Loucy (cell line): ENCODE measurements around the gene GATD1.

ENCODE experiments used
- H2AFZ ChIP-seq: fragments of 200-600 bp; sonication (generic); 2 replicates; pipeline ENCODE4 v1.6.0; 2016; ENCODE audit warnings: antibody characterized with exemption, mild to moderate bottlenecking, low read length, moderate library complexity
- H3F3A ChIP-seq: fragments of 200-600 bp; 2 replicates; pipeline ENCODE4 v1.6.0; 2016; ENCODE audit warnings: antibody characterized with exemption, low read depth, mild to moderate bottlenecking
- H3K27me3 ChIP-seq: fragments of 200-600 bp; sonication (generic); 2 replicates; pipeline ENCODE4 v1.6.1; 2014; ENCODE audit warnings: low read length, mild to moderate bottlenecking; ENCODE audit not compliant: insufficient read depth, poor library complexity, severe bottlenecking
- H3K36me3 ChIP-seq: fragments of 200-600 bp; sonication (generic); 2 replicates; pipeline ENCODE4 v1.6.1; 2016; ENCODE audit warnings: low read length; ENCODE audit not compliant: insufficient read depth
- H3K4me1 ChIP-seq: fragments of 200-600 bp; sonication (generic); 2 replicates; pipeline ENCODE4 v1.5.1; 2014; ENCODE audit warnings: low read length, mild to moderate bottlenecking; ENCODE audit not compliant: insufficient read depth, poor library complexity, severe bottlenecking
- H3K4me2 ChIP-seq: fragments of 200-600 bp; sonication (generic); 2 replicates; pipeline ENCODE4 v1.6.0; 2014; ENCODE audit warnings: antibody characterized with exemption, low read length, low read depth, mild to moderate bottlenecking; ENCODE audit not compliant: poor library complexity, severe bottlenecking
- H3K4me3 ChIP-seq: fragments of 200-600 bp; sonication (generic); 2 replicates; pipeline ENCODE4 v1.5.1; 2014; ENCODE audit warnings: low read length, mild to moderate bottlenecking, mixed read lengths; ENCODE audit not compliant: poor library complexity, severe bottlenecking
- H3K79me2 ChIP-seq: fragments of 200-600 bp; sonication (generic); 2 replicates; pipeline ENCODE4 v1.6.1; 2014; ENCODE audit warnings: low read length; ENCODE audit not compliant: insufficient read depth
- H3K9ac ChIP-seq: fragments of 200-600 bp; sonication (generic); 2 replicates; pipeline ENCODE4 v1.6.0; 2014; ENCODE audit warnings: mild to moderate bottlenecking, low read depth, low read length, moderate library complexity; ENCODE audit not compliant: poor library complexity, severe bottlenecking
- H3K9me2 ChIP-seq: fragments of 200-600 bp; sonication (generic); replicated peaks from 2 replicates; pipeline ENCODE4 v1.6.1; 2016; ENCODE audit warnings: low read depth, low read length, mixed read lengths
- H3K9me3 ChIP-seq: fragments of 200-600 bp; sonication (generic); 2 replicates; pipeline ENCODE4 v1.6.1; 2014; ENCODE audit warnings: mild to moderate bottlenecking, antibody characterized with exemption, low read length, low read depth; ENCODE audit not compliant: insufficient read depth
- H4K20me1 ChIP-seq: fragments of 200-600 bp; sonication (generic); 2 replicates; pipeline ENCODE4 v1.6.0; 2014; ENCODE audit warnings: antibody characterized with exemption, low read length, mild to moderate bottlenecking; ENCODE audit not compliant: insufficient read depth, poor library complexity, severe bottlenecking
- EZH2phosphoT487 ChIP-seq: fragments of 200-600 bp; IDR thresholded peaks from 2 replicates; pipeline ENCODE4 v1.6.1; 2018; ENCODE audit warnings: antibody characterized with exemption, mild to moderate bottlenecking, moderate library complexity, borderline replicate concordance
- TF ChIP-seq, protein P1 (sequence below): fragments of 200-600 bp; sonication (generic); conservative IDR thresholded peaks from 2 replicates; pipeline ENCODE4 v1.5.1; 2014; ENCODE audit warnings: mild to moderate bottlenecking, antibody characterized with exemption, low read length

GATD1 gene

DNA sequence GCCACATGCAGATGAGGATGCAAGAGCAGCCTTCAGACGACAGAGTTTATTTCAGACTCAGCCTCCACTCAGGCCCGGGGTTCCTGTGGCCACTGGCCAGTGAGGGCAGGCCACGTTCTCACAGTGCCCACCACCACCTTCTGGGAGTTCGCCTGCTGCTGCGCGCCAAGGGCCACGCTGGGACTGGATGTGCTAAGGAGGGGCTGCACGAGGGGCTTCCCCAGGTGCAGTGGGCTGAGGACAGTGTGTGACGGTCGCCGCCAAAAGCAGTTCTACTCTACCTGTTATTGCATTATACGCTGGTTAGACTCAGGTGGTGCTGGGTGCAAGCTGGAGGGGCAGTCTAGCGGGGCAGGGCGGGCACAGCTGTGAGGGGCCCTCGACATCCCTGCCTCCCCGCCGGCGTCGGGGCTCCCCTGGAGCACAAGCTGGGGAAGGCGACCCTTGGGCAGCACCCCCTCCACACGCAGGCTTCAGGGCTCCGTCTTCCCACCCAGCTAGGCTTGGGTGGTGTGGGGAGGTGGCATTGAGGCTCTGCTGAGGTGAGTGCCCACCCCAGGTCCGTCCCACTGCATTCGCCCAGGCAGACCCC lies 9.9 kb upstream of the GATD1 start:
- H3K79me2 ChIP-seq, result no peaks in the 10 kb centered on the region
- no peak for TF ChIP-seq EZH2phosphoT487
- TF ChIP-seq, protein P1, sequence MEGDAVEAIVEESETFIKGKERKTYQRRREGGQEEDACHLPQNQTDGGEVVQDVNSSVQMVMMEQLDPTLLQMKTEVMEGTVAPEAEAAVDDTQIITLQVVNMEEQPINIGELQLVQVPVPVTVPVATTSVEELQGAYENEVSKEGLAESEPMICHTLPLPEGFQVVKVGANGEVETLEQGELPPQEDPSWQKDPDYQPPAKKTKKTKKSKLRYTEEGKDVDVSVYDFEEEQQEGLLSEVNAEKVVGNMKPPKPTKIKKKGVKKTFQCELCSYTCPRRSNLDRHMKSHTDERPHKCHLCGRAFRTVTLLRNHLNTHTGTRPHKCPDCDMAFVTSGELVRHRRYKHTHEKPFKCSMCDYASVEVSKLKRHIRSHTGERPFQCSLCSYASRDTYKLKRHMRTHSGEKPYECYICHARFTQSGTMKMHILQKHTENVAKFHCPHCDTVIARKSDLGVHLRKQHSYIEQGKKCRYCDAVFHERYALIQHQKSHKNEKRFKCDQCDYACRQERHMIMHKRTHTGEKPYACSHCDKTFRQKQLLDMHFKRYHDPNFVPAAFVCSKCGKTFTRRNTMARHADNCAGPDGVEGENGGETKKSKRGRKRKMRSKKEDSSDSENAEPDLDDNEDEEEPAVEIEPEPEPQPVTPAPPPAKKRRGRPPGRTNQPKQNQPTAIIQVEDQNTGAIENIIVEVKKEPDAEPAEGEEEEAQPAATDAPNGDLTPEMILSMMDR, result no peak
- no peak overlapping the region for H3K4me3 ChIP-seq
- H3K9me2 ChIP-seq, result no peaks in the 10 kb centered on the region
- H2AFZ ChIP-seq, result no peak overlapping the region
- H4K20me1 ChIP-seq, result no peaks in the 10 kb centered on the region
- H3K4me2 ChIP-seq, result no peak overlapping the region
- H3K4me1 ChIP-seq, result no peaks in the 10 kb centered on the region
- no peak overlapping the region for H3K9ac ChIP-seq
- H3K9me3 ChIP-seq, result no peaks in the 10 kb centered on the region
- no peaks in the 10 kb centered on the region for H3K27me3 ChIP-seq
- no peaks in the 10 kb centered on the region for H3K36me3 ChIP-seq
- H3F3A ChIP-seq, result no peaks in the 10 kb centered on the region

DNA sequence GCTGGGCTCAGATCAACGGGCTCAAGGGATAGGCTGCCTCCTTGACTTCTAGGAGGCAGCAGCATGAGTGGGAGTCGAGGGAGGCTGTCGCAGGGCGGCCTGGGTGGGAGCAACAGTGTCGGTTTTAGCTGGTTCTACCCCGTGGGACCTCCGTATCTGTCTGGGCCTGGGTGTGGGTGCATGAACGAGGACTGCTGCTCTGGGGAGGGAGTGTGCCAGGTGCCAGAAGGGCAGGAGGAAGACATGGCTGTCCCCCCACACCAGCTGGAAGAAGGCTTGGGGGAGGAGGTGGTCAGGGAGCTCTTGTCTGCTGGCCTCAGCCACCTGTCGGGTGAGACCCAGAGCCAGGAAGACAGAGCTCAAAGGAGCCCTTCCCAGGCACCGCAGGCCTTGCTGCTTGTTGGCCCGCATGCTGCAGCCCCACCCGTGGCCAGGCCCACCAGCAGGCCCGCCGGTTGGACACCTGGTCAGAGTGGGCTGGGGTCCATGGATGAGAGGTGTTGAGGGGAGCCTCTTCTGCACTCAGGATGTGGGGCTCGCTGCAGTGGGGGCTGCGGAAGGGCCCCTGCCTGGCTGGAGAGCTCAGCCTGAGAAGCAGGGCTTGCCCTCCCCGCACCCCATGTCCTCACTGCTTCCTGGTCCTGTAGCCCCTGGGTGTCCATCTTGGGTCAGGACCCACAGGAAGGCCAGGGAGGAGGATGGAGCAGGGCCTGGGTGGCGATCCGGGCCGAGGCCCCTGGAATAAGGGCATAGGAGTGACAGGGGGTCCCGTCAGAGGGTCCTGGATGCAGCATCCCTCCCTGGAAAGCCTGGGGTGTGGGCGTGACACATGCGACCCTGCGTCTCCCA lies 9.2 kb upstream of the GATD1 start:
- Histone ChIP-seq H4K20me1 (no peaks in the 10 kb centered on the region), H3K9me2 (no peaks in the 10 kb centered on the region), H3K9me3 (no peaks in the 10 kb centered on the region), H3K9ac (no peak overlapping the region), H2AFZ (no peak overlapping the region), H3K4me2 (no peak overlapping the region), H3K79me2 (no peaks in the 10 kb centered on the region), H3K4me3 (no peak overlapping the region), H3K4me1 (no peaks in the 10 kb centered on the region), H3K27me3 (no peaks in the 10 kb centered on the region), H3F3A (no peaks in the 10 kb centered on the region), H3K36me3 (no peaks in the 10 kb centered on the region)
- no peak for TF ChIP-seq EZH2phosphoT487
- TF ChIP-seq, protein P1, result no peak

DNA sequence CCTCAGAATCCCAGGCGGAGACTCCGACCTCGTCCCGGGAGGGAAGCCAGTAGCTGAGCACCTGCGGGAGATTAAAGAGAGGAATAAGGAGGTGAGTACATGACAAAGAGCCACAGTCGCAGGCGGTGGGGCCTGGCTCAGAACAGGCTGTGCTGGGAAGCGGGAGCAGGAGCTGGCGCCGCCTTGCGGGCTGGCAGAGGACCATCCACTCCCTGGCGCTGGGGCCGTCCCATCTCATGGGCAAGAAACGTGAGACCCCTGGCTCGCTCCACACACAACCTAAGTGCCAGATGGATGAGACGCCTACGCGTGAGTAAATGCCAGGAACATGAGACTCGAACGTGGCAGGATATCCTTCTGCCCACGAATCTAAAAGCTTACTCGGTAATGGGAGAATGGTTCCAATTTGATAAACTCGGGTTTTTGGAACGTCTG lies 6.3 kb upstream of the GATD1 start:
- no peaks in the 10 kb centered on the region for H3K9me3 ChIP-seq
- H3K36me3 ChIP-seq, result no peaks in the 10 kb centered on the region
- H3K27me3 ChIP-seq, result no peaks in the 10 kb centered on the region
- no peak overlapping the region for H3K9ac ChIP-seq
- H3K4me2 ChIP-seq, result no peak overlapping the region
- peaks cover 6% of the 10 kb centered on the region for H4K20me1 ChIP-seq
- no peak overlapping the region for H3K4me3 ChIP-seq
- H3K9me2 ChIP-seq, result no peaks in the 10 kb centered on the region
- peaks cover 6% of the 10 kb centered on the region for H3K4me1 ChIP-seq
- TF ChIP-seq, protein P1, result no peak
- no peak for TF ChIP-seq EZH2phosphoT487
- H2AFZ ChIP-seq, result no peak overlapping the region
- H3F3A ChIP-seq, result no peaks in the 10 kb centered on the region
- H3K79me2 ChIP-seq, result peaks cover 9% of the 10 kb centered on the region; the same call in 1 of the 2 replicates
